Panc1 (cell line): Measurements from ENCODE around the gene CAPN15. TPM values are rescaled to one million over a fixed set of nuclear protein-coding genes. Genes with fewer than 3 reads are reported as not detected.

Source experiments
- ATAC-seq: fragments of 200-7000 bp; cut with Tn5 transposase; 2 replicates; pipeline ENCODE4 v1.9.1; 2020; ENCODE audit warnings: mild to moderate bottlenecking, moderate library complexity
- BruUV-seq: library from RNA; stranded (reverse); fragments of 400-500 nt; replicated peaks from 2 replicates; lab custom pipeline; 2021; lab: Mats Ljungman, UMichigan
- CTCF ChIA-PET: fragments of 300-600 bp; sonication (Branson Sonifier 250); formaldehyde crosslinking; loops from one replicate; lab custom pipeline; 2022; ENCODE audit warnings: antibody characterized with exemption; lab: Charles Lee
- POLR2A ChIA-PET: fragments of 300-600 bp; sonication (Branson Sonifier 250); formaldehyde crosslinking; loops from one replicate; lab custom pipeline; 2022; ENCODE audit warnings: antibody characterized with exemption; lab: Charles Lee
- DNase-seq: peaks from one replicate; pipeline ENCODE4 v3.0.0-alpha.2; 2010; ENCODE audit warnings: low read depth, low spot score
- H3K27ac ChIP-seq: 2 replicates; pipeline ENCODE4 v1.5.1; 2011; ENCODE audit warnings: mild to moderate bottlenecking, low read length, inconsistent platforms
- H3K27me3 ChIP-seq: fragments of 200-500 bp; sonication (Bioruptor generic); 2 replicates; pipeline ENCODE4 v1.6.0; 2014; ENCODE audit warnings: low read length, inconsistent platforms; ENCODE audit not compliant: control insufficient read depth, insufficient read depth
- H3K36me3 ChIP-seq: fragments of 200-500 bp; sonication (Bioruptor generic); 2 replicates; pipeline ENCODE4 v1.5.1; 2014; ENCODE audit warnings: inconsistent platforms, mild to moderate bottlenecking, low read length, moderate library complexity; ENCODE audit not compliant: control insufficient read depth, insufficient read depth
- H3K4me1 ChIP-seq: 2 replicates; pipeline ENCODE4 v1.5.1; 2011; ENCODE audit warnings: inconsistent platforms, mild to moderate bottlenecking, low read length, moderate library complexity; ENCODE audit not compliant: control insufficient read depth, insufficient read depth
- H3K4me3 ChIP-seq, 2 experiments: 2 replicates each; pipeline ENCODE4 v1.5.1; 2011 to 2012; ENCODE audit warnings: low read depth in 2 of 2, low read length in 2 of 2, mild to moderate bottlenecking in 2 of 2, inconsistent platforms in 1 of 2, moderate library complexity in 1 of 2
- H3K9me3 ChIP-seq: fragments of 200-500 bp; sonication (Bioruptor generic); 2 replicates; pipeline ENCODE4 v1.5.1; 2014; ENCODE audit warnings: low read depth, mild to moderate bottlenecking, inconsistent platforms, low read length, moderate library complexity; ENCODE audit not compliant: control insufficient read depth, insufficient read depth
- CTCF ChIP-seq: fragments of 450-650 bp; IDR thresholded peaks from 2 replicates; pipeline ENCODE4 v1.5.1; 2017; ENCODE audit warnings: mild to moderate bottlenecking
- POLR2AphosphoS5 ChIP-seq: IDR thresholded peaks from 2 replicates; pipeline ENCODE4 v1.6.1; 2012; ENCODE audit warnings: mild to moderate bottlenecking, low read depth, low read length, moderate library complexity
- REST ChIP-seq, 2 experiments: IDR thresholded peaks; 2 replicates each; pipeline ENCODE4 v1.6.1; 2011 to 2012; ENCODE audit warnings: low read depth in 2 of 2, control low read depth in 1 of 2, low read length in 1 of 2, mild to moderate bottlenecking in 1 of 2, moderate library complexity in 1 of 2; ENCODE audit not compliant: insufficient read depth in 1 of 2
- SIN3A ChIP-seq: IDR thresholded peaks from 2 replicates; pipeline ENCODE4 v1.6.1; 2012; ENCODE audit warnings: low read depth, mild to moderate bottlenecking, low read length, moderate library complexity, borderline replicate concordance; ENCODE audit not compliant: insufficient read depth
- TCF7L2 ChIP-seq: IDR thresholded peaks from 2 replicates; pipeline ENCODE4 v1.6.1; 2011; ENCODE audit warnings: mild to moderate bottlenecking, low read depth, low read length, inconsistent platforms
- in situ Hi-C: cut with HindIII; loops from 2 replicates; pipeline ENCODE4 v1.10.0; 2016; ENCODE audit warnings: low sequenced_read_pairs, low pct_unique_long_range_greater_than_20kb
- intact Hi-C: fragments of 100-400 bp; cut with micrococcal nuclease; formaldehyde crosslinking; loops from one replicate; pipeline ENCODE4 v1.10.0; 2022; ENCODE audit not compliant: unreplicated experiment
- total RNA-seq: library from RNA; stranded (reverse); gene quantifications from one replicate; pipeline ENCODE4 v1.2.1, GENCODE V29; 2021; ENCODE audit not compliant: unreplicated experiment

Gene CAPN15
- total RNA-seq, 1 experiment from 2014 or later: 78.5 TPM

GRCh38 chr16:578232-578869, 50.8 kb downstream of the CAPN15 start:
- Histone ChIP-seq H3K27me3 (no peaks in the 10 kb centered on the region), H3K27ac (no peak overlapping the region), H3K36me3 (no peaks in the 10 kb centered on the region), H3K4me3 (no peak overlapping the region), H3K4me1 (peaks cover 15% of the 10 kb centered on the region), H3K9me3 (no peaks in the 10 kb centered on the region)
- no TSS peak for BruUV-seq
- CTCF ChIA-PET: interaction anchor here (0.5 kb wide), 1 partner anchor 46 kb away, joined by 3 read pairs; no protein-coding TSS in a partner anchor
- intact Hi-C loops: no loop called here
- TF ChIP-seq POLR2AphosphoS5: no peak
- no peak for TF ChIP-seq CTCF
- no peak for TF ChIP-seq TCF7L2
- no peak for TF ChIP-seq REST (IDR thresholded peaks at IDR 0.05; ENCODE audit: insufficient read depth in 1 of 2, low read depth in 2 of 2, low read length in 1 of 2)
- no peak for TF ChIP-seq SIN3A
- POLR2A ChIA-PET: no interaction called here
- in situ Hi-C loops: no loop called here
- no peak for ATAC-seq
- DNase-seq: no peak

GRCh38 chr16:578870-579405, 51.4 kb downstream of the CAPN15 start:
- Histone ChIP-seq H3K4me1 (peaks cover 16% of the 10 kb centered on the region), H3K4me3 (peak overlapping the region in 1 of 2 experiments; percentile 27; a peak in 1 of 4 replicates), H3K27ac (no peak overlapping the region), H3K36me3 (no peaks in the 10 kb centered on the region), H3K9me3 (no peaks in the 10 kb centered on the region), H3K27me3 (no peaks in the 10 kb centered on the region)
- no peak for TF ChIP-seq TCF7L2
- TF ChIP-seq CTCF: peak; percentile 92
- no peak for TF ChIP-seq POLR2AphosphoS5
- TF ChIP-seq REST (IDR thresholded peaks at IDR 0.05; ENCODE audit: insufficient read depth in 1 of 2, low read depth in 2 of 2, low read length in 1 of 2): 0 out of 4 replicates have a peak, but pooled peaks of 1 of the 2 experiments have one; percentile 36
- no peak for TF ChIP-seq SIN3A
- in situ Hi-C loops (no loop called here), intact Hi-C loops (no loop called here)
- CTCF ChIA-PET: no interaction called here
- POLR2A ChIA-PET: no interaction called here
- no TSS peak for BruUV-seq
- DNase-seq: peak; percentile 30
- ATAC-seq: peak; percentile 86
